ENCODE data around the gene LZTR1. TPM values are rescaled to one million over a fixed set of nuclear protein-coding genes. Genes with fewer than 3 reads are reported as not detected.

The LZTR1 gene
- total RNA-seq, 1 experiment from 2014 or later: 37.2 TPM

- Mint-ChIP-seq H3K36me3 (ENCODE audit: insufficient read depth, unreplicated experiment) (peaks cover 53% of the 10 kb centered on the region), H3K4me3 (ENCODE audit: unreplicated experiment) (no peak overlapping the region), H3K27me3 (ENCODE audit: insufficient read depth, unreplicated experiment) (no peaks in the 10 kb centered on the region), H3K27ac (ENCODE audit: unreplicated experiment) (no peak overlapping the region), H3K4me1 (ENCODE audit: low read depth, unreplicated experiment) (no peaks in the 10 kb centered on the region), H3K9me3 (ENCODE audit: unreplicated experiment) (no peaks in the 10 kb centered on the region)
- Histone ChIP-seq H3K4me1 (no peaks in the 10 kb centered on the region), H3K4me3 (ENCODE audit: low read depth, low read length) (no peak overlapping the region), H3K9me3 (no peaks in the 10 kb centered on the region), H3K27me3 (replicated peaks; ENCODE audit: control insufficient read depth, insufficient read depth, low read length) (no peaks in the 10 kb centered on the region), H3K36me3 (ENCODE audit: control insufficient read depth, insufficient read depth, low read length) (no peaks in the 10 kb centered on the region; the same call in none of the 2 replicates)
- intact Hi-C loops (cut with micrococcal nuclease; ENCODE audit: unreplicated experiment): no loop called here
- POLR2A ChIA-PET: no interaction called here
- no peak for TF ChIP-seq CTCF (IDR thresholded peaks at IDR 0.05; ENCODE audit: insufficient read depth in 1 of 2, low read depth in 1 of 2, low read length in 1 of 2, severe bottlenecking in 1 of 2, unreplicated experiment in 1 of 2)
- no peak for DNase-seq
- no TSS peak for BruUV-seq (replicated peaks)
- CTCF ChIA-PET: no interaction called here
Measured at GRCh38 chr22:20994902-20995241, 12.8 kb downstream of the LZTR1 start.

GRCh38 chr22:20995329-20996030 is 13.4 kb downstream of the LZTR1 start:
- H3K36me3 Mint-ChIP-seq (ENCODE audit: insufficient read depth, unreplicated experiment): peaks cover 54% of the 10 kb centered on the region
- Histone ChIP-seq H3K4me1 (peaks cover 4% of the 10 kb centered on the region), H3K27me3 (replicated peaks; ENCODE audit: control insufficient read depth, insufficient read depth, low read length) (no peaks in the 10 kb centered on the region), H3K4me3 (ENCODE audit: low read depth, low read length) (no peak overlapping the region), H3K9me3 (no peaks in the 10 kb centered on the region), H3K36me3 (ENCODE audit: control insufficient read depth, insufficient read depth, low read length) (no peaks in the 10 kb centered on the region; the same call in none of the 2 replicates)
- no peaks in the 10 kb centered on the region for H3K4me1 Mint-ChIP-seq (ENCODE audit: low read depth, unreplicated experiment)
- CTCF ChIA-PET: no interaction called here
- H3K9me3 Mint-ChIP-seq (ENCODE audit: unreplicated experiment): no peaks in the 10 kb centered on the region
- POLR2A ChIA-PET: no interaction called here
- no TSS peak for BruUV-seq (replicated peaks)
- H3K4me3 Mint-ChIP-seq (ENCODE audit: unreplicated experiment): no peak overlapping the region
- no peak for TF ChIP-seq CTCF (IDR thresholded peaks at IDR 0.05; ENCODE audit: insufficient read depth in 1 of 2, low read depth in 1 of 2, low read length in 1 of 2, severe bottlenecking in 1 of 2, unreplicated experiment in 1 of 2)
- no peak for DNase-seq
- no peaks in the 10 kb centered on the region for H3K27me3 Mint-ChIP-seq (ENCODE audit: insufficient read depth, unreplicated experiment)
- intact Hi-C loops (cut with micrococcal nuclease; ENCODE audit: unreplicated experiment): no loop called here
- H3K27ac Mint-ChIP-seq (ENCODE audit: unreplicated experiment): no peak overlapping the region

- H3K4me1 ChIP-seq: peaks cover 9% of the 10 kb centered on the region
- no peaks in the 10 kb centered on the region for H3K9me3 Mint-ChIP-seq (ENCODE audit: unreplicated experiment)
- intact Hi-C loops (cut with micrococcal nuclease; ENCODE audit: unreplicated experiment): no loop called here
- H3K4me3 ChIP-seq (ENCODE audit: low read depth, low read length): no peak overlapping the region
- H3K27me3 ChIP-seq (replicated peaks; ENCODE audit: control insufficient read depth, insufficient read depth, low read length): no peaks in the 10 kb centered on the region
- no peak for TF ChIP-seq CTCF (IDR thresholded peaks at IDR 0.05; ENCODE audit: insufficient read depth in 1 of 2, low read depth in 1 of 2, low read length in 1 of 2, severe bottlenecking in 1 of 2, unreplicated experiment in 1 of 2)
- H3K4me1 Mint-ChIP-seq (ENCODE audit: low read depth, unreplicated experiment): no peaks in the 10 kb centered on the region
- ChIA-PET CTCF (no interaction called here), POLR2A (no interaction called here)
- H3K9me3 ChIP-seq: no peaks in the 10 kb centered on the region
- H3K36me3 ChIP-seq (ENCODE audit: control insufficient read depth, insufficient read depth, low read length): no peaks in the 10 kb centered on the region; the same call in none of the 2 replicates
- H3K27me3 Mint-ChIP-seq (ENCODE audit: insufficient read depth, unreplicated experiment): no peaks in the 10 kb centered on the region
- DNase-seq: no peak
- H3K27ac Mint-ChIP-seq (ENCODE audit: unreplicated experiment): no peak overlapping the region
- H3K4me3 Mint-ChIP-seq (ENCODE audit: unreplicated experiment): no peak overlapping the region
- peaks cover 49% of the 10 kb centered on the region for H3K36me3 Mint-ChIP-seq (ENCODE audit: insufficient read depth, unreplicated experiment)
- no TSS peak for BruUV-seq (replicated peaks)
Measured at GRCh38 chr22:20996031-20996410, 13.9 kb downstream of the LZTR1 start.

Data from Caco-2 (cell line).